IPS-NIHi11 (cell line): ENCODE results near the gene SMIM9.
A peak's percentile ranks its signal among the peaks of the same experiment; 100 is the strongest.
"Not testable (repeated sequence)": the region's sequence is repeated elsewhere in the genome, so short reads cannot be mapped to it uniquely, and the experiment has no call there.

Experiments used
- DNase-seq: peaks from one replicate; pipeline ENCODE4 v3.0.0; 2012; ENCODE audit warnings: mixed read lengths, low spot score

Gene SMIM9

GRCh38 chrX:154834562-154834961 is at the start of gene SMIM9:
Gene SMIM9 (minus strand): TSS chrX:154834662. CDS start chrX:154830856, 3,806 bp downstream.
- DNase-seq, result no peak

- not testable (repeated sequence) for DNase-seq
Observed at GRCh38 chrX:154884069-154884468, 49.6 kb upstream of the SMIM9 start.

- no peak for DNase-seq
Observed at GRCh38 chrX:154873329-154873728, 38.9 kb upstream of the SMIM9 start.

GRCh38 chrX:154868522-154868921 is 34.1 kb upstream of the SMIM9 start:
- not testable (repeated sequence) for DNase-seq

- DNase-seq, result no peak
Observed at GRCh38 chrX:154855256-154855655, 20.8 kb upstream of the SMIM9 start.

GRCh38 chrX:154850957-154851611 is 16.6 kb upstream of the SMIM9 start:
- no peak for DNase-seq

- peak; percentile 22 for DNase-seq
Observed at GRCh38 chrX:154840856-154841255, 6.4 kb upstream of the SMIM9 start.

GRCh38 chrX:154836163-154836562 is 1.7 kb upstream of the SMIM9 start:
- no peak for DNase-seq

- no peak for DNase-seq
Observed at GRCh38 chrX:154833746-154834274, 652 bp downstream of the SMIM9 start.

GRCh38 chrX:154829926-154830442 is 4.5 kb downstream of the SMIM9 start:
- no peak for DNase-seq

- no peak for DNase-seq
Observed at GRCh38 chrX:154829134-154829533, 5.3 kb downstream of the SMIM9 start.

GRCh38 chrX:154828016-154828408 is 6.5 kb downstream of the SMIM9 start:
- no peak for DNase-seq

- no peak for DNase-seq
Observed at GRCh38 chrX:154827194-154828015, 7.1 kb downstream of the SMIM9 start.

- DNase-seq, result not testable (repeated sequence)
Observed at GRCh38 chrX:154825586-154825985, 8.9 kb downstream of the SMIM9 start.

- no peak for DNase-seq
Observed at GRCh38 chrX:154824638-154825037, 9.8 kb downstream of the SMIM9 start.

- DNase-seq, result no peak
Observed at GRCh38 chrX:154822029-154822428, 12.4 kb downstream of the SMIM9 start.

GRCh38 chrX:154821523-154821922 is 12.9 kb downstream of the SMIM9 start:
- no peak for DNase-seq

GRCh38 chrX:154819771-154820341 is 14.6 kb downstream of the SMIM9 start:
- DNase-seq, result no peak

- DNase-seq, result no peak
Observed at GRCh38 chrX:154818916-154819770, 15.3 kb downstream of the SMIM9 start.

GRCh38 chrX:154817048-154817618 is 17.3 kb downstream of the SMIM9 start:
- not testable (repeated sequence) for DNase-seq

- not testable (repeated sequence) for DNase-seq
Observed at GRCh38 chrX:154816326-154816898, 18.1 kb downstream of the SMIM9 start.
